ENCODE results near the gene ZC3H15.

GRCh38 chr2:186522450-186522849 is 36.4 kb downstream of the ZC3H15 start:
- TF ChIP-seq, protein P1, sequence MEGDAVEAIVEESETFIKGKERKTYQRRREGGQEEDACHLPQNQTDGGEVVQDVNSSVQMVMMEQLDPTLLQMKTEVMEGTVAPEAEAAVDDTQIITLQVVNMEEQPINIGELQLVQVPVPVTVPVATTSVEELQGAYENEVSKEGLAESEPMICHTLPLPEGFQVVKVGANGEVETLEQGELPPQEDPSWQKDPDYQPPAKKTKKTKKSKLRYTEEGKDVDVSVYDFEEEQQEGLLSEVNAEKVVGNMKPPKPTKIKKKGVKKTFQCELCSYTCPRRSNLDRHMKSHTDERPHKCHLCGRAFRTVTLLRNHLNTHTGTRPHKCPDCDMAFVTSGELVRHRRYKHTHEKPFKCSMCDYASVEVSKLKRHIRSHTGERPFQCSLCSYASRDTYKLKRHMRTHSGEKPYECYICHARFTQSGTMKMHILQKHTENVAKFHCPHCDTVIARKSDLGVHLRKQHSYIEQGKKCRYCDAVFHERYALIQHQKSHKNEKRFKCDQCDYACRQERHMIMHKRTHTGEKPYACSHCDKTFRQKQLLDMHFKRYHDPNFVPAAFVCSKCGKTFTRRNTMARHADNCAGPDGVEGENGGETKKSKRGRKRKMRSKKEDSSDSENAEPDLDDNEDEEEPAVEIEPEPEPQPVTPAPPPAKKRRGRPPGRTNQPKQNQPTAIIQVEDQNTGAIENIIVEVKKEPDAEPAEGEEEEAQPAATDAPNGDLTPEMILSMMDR (IDR thresholded peaks at IDR 0.05), result no peak
- TF ChIP-seq, protein P2, sequence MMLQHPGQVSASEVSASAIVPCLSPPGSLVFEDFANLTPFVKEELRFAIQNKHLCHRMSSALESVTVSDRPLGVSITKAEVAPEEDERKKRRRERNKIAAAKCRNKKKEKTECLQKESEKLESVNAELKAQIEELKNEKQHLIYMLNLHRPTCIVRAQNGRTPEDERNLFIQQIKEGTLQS (CRISPR knock-in tag; conservative IDR thresholded peaks at IDR 0.05), result no peak
- TF ChIP-seq MAX (CRISPR knock-in tag; IDR thresholded peaks at IDR 0.05), result no peak
- TF ChIP-seq NR2C2 (CRISPR knock-in tag; IDR thresholded peaks at IDR 0.05), result no peak
- no peak for TF ChIP-seq ZNF281 (CRISPR knock-in tag; IDR thresholded peaks at IDR 0.05)
- TF ChIP-seq, protein P3, sequence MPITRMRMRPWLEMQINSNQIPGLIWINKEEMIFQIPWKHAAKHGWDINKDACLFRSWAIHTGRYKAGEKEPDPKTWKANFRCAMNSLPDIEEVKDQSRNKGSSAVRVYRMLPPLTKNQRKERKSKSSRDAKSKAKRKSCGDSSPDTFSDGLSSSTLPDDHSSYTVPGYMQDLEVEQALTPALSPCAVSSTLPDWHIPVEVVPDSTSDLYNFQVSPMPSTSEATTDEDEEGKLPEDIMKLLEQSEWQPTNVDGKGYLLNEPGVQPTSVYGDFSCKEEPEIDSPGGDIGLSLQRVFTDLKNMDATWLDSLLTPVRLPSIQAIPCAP (CRISPR knock-in tag; IDR thresholded peaks at IDR 0.05), result no peak
- TF ChIP-seq CBFB (CRISPR knock-in tag; IDR thresholded peaks at IDR 0.05; ENCODE audit: low read depth), result no peak
- no peak for TF ChIP-seq CREB1 (CRISPR knock-in tag; IDR thresholded peaks at IDR 0.05)
- no peak for TF ChIP-seq USF1 (CRISPR knock-in tag; IDR thresholded peaks at IDR 0.05)
- TF ChIP-seq, protein P4, sequence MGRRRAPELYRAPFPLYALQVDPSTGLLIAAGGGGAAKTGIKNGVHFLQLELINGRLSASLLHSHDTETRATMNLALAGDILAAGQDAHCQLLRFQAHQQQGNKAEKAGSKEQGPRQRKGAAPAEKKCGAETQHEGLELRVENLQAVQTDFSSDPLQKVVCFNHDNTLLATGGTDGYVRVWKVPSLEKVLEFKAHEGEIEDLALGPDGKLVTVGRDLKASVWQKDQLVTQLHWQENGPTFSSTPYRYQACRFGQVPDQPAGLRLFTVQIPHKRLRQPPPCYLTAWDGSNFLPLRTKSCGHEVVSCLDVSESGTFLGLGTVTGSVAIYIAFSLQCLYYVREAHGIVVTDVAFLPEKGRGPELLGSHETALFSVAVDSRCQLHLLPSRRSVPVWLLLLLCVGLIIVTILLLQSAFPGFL (CRISPR knock-in tag; IDR thresholded peaks at IDR 0.05; ENCODE audit: borderline replicate concordance), result no peak
- TF ChIP-seq TCF7 (CRISPR knock-in tag; IDR thresholded peaks at IDR 0.05; ENCODE audit: low read depth), result no peak
